NT2/D1 (cell line): ENCODE data around the gene HSD17B8.

Experiments used
- YY1 ChIP-seq: IDR thresholded peaks from 2 replicates; pipeline ENCODE4 v1.6.1; 2011; ENCODE audit not compliant: insufficient read length, insufficient read depth
- ZNF274 ChIP-seq: IDR thresholded peaks from 2 replicates; pipeline ENCODE4 v1.6.1; 2011; ENCODE audit warnings: mild to moderate bottlenecking, low read depth, low read length

GRCh38 chr6:33166811-33167210 is 37.6 kb upstream of the HSD17B8 start:
- TF ChIP-seq YY1 (no peak), ZNF274 (no peak)
